GM18873 (cell line): Measurements from ENCODE around the gene VPS37B.

Source experiments
- ATAC-seq: cut with Tn5 transposase; IDR thresholded peaks from one replicate; pipeline ENCODE4 v1.9.1; 2021; ENCODE audit warnings: mild to moderate bottlenecking, moderate library complexity, moderate number of reproducible peaks; ENCODE audit not compliant: unreplicated experiment, low FRiP score

VPS37B gene

DNA sequence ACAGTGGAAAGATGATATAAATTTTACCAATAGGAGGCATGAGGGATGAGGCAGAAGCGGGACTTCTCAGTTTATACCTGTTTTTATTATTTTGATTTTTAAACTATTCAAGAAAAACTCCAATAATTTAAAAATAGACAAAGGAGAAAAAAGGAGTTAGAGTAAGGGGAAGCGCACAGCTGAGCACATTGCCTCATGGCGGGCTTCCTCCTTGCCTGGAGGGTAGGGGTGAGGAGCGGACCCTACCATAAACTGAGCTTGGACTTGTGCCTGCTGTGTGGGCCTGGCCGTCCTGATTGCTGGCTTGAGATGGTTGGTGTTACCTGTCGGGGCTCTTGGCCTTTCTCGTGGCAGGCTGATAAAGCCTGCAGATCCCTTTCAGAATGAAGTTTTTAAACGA is 75.8 kb downstream of the VPS37B start:
- no peak for ATAC-seq

DNA sequence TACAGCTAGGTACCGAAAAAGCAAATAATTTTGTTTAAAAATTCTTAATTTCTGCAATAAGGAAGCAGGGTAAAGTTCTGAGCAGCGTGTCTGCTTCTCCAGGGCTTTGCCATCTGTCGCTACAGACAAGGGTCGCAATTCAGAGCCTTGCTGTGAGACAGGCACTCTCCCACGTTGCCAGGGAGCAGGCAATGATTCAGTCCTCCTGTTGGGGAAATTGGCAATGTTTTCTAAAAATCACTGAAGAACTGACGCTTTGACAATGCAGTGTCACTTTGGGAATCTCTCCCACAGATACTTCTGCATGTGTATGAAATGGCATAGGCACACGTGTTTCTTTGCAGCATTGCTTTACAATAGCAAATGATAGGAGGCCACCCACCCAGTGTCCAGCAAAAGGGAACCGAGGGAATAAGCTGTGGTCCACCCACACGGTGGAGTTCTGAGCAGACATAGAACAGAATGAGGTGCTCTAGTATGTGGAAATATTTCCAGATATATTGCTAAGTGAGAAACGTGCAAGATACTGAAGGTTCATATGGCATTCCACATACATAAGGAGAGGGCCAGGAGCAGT is 76.6 kb downstream of the VPS37B start:
- ATAC-seq: no peak
